OCI-LY7 (cell line): Measurements from ENCODE around the gene CLSTN1.
"Not testable (repeated sequence)": the region's sequence is repeated elsewhere in the genome, so short reads cannot be mapped to it uniquely, and the experiment has no call there.

Experiments
- CTCF ChIP-seq: fragments of 200-600 bp; sonication (generic); conservative IDR thresholded peaks from 2 replicates; pipeline ENCODE4 v1.5.1; 2014; ENCODE audit warnings: mild to moderate bottlenecking, antibody characterized with exemption, low read length, moderate library complexity, mixed read lengths
- EZH2phosphoT487 ChIP-seq: fragments of 200-600 bp; sonication (generic); IDR thresholded peaks from 2 replicates; pipeline ENCODE4 v1.6.1; 2018; ENCODE audit warnings: low read depth, borderline replicate concordance, mild to moderate bottlenecking, mixed run types, antibody characterized with exemption, low read length, moderate library complexity, mixed read lengths

GRCh38 chr1:9748391-9748790 lies 75.4 kb downstream of the CLSTN1 start:
- TF ChIP-seq CTCF, EZH2phosphoT487: not testable (repeated sequence)
